ENCODE data around the gene ADAM19. TPM values are rescaled to one million over a fixed set of nuclear protein-coding genes. Genes with fewer than 3 reads are reported as not detected.

Gene ADAM19
- total RNA-seq, 4 donors from 2014 or later, result 2.4 to 25.6 (median 15.3) TPM

DNA sequence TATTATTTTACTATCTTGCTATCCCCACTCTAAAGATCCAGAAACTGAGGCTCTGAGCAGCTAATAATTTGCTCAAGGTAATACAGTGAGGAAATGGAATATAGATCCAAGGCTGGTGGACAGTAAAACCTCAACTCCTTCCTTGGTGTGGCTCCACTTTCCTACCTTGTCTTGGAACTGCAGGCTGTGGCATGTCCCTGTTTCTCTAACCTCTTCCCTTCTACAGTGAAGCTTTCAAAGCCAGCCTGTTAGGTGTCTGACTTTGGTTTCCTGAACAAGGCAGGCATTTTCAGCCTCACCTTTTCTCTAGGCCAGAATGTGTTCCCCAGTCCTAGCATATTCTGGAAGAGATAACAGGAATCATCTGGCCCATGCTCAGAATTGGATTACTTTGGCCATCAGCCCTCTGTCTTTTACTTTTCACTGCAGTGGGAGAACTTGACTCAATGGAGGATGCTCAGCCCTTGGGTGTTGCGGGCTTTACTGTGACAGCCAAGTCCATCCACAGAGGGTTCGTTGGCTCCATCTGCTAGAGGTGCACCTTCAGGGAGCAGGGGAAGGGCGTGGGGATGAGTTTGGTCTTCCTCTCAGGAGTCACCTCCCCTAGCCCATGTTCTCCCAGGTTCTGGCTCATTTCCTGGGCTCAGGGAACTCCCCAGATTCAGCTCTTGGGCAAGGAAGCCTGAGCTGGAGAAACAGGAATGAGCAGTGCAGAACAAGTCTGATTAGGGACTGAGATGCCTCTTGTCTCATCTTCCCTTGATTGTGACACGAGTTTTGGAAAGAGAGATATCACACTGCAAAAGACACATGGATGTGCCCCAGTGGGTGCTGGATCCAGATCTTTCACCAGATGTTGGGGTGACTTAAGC is 114.4 kb downstream of the ADAM19 start:
- H3K27me3 ChIP-seq, result no peaks in the 10 kb centered on the region
- no peak overlapping the region for H3K27ac ChIP-seq
- no peak for TF ChIP-seq POLR2A (IDR thresholded peaks at IDR 0.05)
- no peak for TF ChIP-seq CTCF (IDR thresholded peaks at IDR 0.05)
- no peaks in the 10 kb centered on the region for H3K4me1 ChIP-seq
- H3K36me3 ChIP-seq, result no peaks in the 10 kb centered on the region
- no peaks in the 10 kb centered on the region for H3K9me3 ChIP-seq
- H3K4me3 ChIP-seq, result no peak overlapping the region
- intact Hi-C loops (cut with DNase I; ENCODE audit: low total_unique reads), result no loop called here
- no peak for DNase-seq

DNA sequence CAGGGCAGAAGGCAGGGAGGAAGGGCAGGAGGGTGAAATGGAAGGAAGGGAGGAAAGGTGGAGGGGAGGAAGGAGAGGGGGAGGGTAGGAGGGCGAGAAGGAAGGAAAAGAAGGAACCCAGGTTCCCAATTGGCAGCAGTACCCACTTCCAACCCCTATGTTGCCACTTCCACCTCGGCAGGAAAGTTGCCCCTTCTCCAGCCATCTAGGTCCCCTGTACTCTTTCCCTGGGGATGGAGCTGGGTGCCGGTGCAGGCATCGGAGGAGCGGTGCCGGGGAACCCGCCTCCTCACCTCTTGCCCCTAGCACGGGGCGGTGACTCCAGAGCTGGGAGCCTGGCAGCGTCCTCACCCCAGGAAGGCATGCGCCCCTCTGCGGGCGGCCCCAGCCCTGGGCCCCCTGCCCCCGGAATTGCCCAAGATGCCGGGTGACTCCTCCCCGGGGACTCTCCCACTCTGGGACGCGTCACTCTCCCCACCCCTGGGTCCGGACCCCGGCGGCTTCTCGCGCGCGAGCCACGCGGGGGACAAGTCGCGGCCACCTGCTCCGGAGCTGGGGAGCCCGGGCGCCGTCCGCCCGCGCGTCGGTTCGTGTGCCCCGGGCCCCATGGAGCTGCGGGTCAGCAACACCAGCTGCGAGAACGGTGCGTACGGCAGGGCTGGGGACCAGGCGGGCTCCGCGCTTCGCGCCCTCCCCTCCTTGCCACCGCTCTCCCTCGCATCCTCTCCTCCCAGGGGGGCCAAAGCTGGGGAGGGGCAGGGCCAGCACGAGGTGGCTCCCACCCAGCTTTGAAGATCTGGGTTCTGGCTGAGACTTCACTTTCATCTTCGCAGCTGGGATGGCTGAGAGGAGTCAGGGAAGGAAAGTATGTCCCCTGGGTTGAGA is 115.6 kb downstream of the ADAM19 start, which contains the start of gene NIPAL4:
TSS of gene NIPAL4 (plus strand) at position 499 of the 885 bp plus-strand sequence. CDS start at position 607, 108 bp downstream.
- no peaks in the 10 kb centered on the region for H3K27me3 ChIP-seq
- no peaks in the 10 kb centered on the region for H3K36me3 ChIP-seq
- TF ChIP-seq POLR2A (IDR thresholded peaks at IDR 0.05) (no peak), CTCF (IDR thresholded peaks at IDR 0.05) (no peak)
- H3K27ac ChIP-seq, result peak within 1 kb of the TSS in 1 of 2 donors; percentile 5
- peak within 1 kb of the TSS; percentile 8 to 34 for H3K4me3 ChIP-seq
- DNase-seq, result peak in 1 of 2 donors; percentile 29
- no peaks in the 10 kb centered on the region for H3K4me1 ChIP-seq
- no peaks in the 10 kb centered on the region for H3K9me3 ChIP-seq
- intact Hi-C loops (cut with DNase I; ENCODE audit: low total_unique reads), result no loop called here

DNA sequence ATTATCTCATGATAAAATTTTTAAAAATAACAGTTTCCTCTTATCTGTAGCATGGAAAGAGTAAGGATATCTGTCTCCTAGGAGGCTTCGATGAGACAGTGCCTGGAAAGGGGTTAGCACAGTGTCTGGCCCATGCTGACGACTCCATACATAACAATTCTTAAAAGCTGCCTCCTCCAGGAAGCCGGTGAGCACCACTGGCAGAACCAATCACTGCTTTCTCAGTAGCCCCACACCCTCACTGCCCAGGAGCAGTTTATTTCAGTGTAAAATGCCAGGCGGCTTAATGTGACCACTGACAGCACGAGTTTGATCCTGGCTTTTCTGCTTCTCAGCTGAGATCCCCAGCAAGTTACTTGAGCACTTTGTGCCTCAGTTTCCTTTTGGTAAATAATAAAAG is 116.7 kb downstream of the ADAM19 start:
- no peaks in the 10 kb centered on the region for H3K36me3 ChIP-seq
- H3K27ac ChIP-seq, result no peak overlapping the region
- no peaks in the 10 kb centered on the region for H3K27me3 ChIP-seq
- intact Hi-C loops (cut with DNase I; ENCODE audit: low total_unique reads), result no loop called here
- H3K4me3 ChIP-seq, result no peak overlapping the region
- no peaks in the 10 kb centered on the region for H3K9me3 ChIP-seq
- no peak for TF ChIP-seq CTCF (IDR thresholded peaks at IDR 0.05)
- TF ChIP-seq POLR2A (IDR thresholded peaks at IDR 0.05), result no peak
- no peak for DNase-seq
- no peaks in the 10 kb centered on the region for H3K4me1 ChIP-seq

DNA sequence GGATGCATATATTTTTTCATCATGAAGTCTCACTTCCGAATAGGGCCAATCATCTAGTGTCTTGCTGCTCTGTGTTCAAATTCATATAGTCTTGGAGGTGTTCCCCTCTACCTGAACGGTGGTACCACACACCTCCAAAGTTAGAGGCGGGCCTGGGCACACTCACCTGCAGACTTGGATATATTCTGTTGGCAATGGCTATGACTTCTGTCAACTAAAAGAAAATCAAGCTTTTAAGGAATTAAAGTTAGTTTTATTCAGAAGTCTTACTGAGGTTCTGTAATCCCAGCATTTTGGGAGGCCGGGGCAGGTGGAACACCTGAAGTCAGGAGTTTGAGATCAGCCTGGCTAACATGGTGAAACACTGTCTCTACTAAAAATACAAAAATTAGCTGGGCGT is 118.2 kb downstream of the ADAM19 start:
- H3K9me3 ChIP-seq, result no peaks in the 10 kb centered on the region
- H3K4me1 ChIP-seq, result no peaks in the 10 kb centered on the region
- H3K27ac ChIP-seq, result no peak overlapping the region
- DNase-seq, result no peak
- H3K36me3 ChIP-seq, result no peaks in the 10 kb centered on the region
- H3K4me3 ChIP-seq, result no peak overlapping the region
- no peaks in the 10 kb centered on the region for H3K27me3 ChIP-seq
- intact Hi-C loops (cut with DNase I; ENCODE audit: low total_unique reads), result no loop called here
- TF ChIP-seq POLR2A (IDR thresholded peaks at IDR 0.05) (no peak), CTCF (IDR thresholded peaks at IDR 0.05) (no peak)

Measured in uterus (tissue), 4 donors.